SU-DHL-6 (cell line): ENCODE measurements around the gene NUSAP1.

Experiments used
- H2AFZ ChIP-seq: fragments of 200-600 bp; sonication (generic); 2 replicates; pipeline ENCODE4 v1.6.1; 2014; ENCODE audit warnings: low read depth, mild to moderate bottlenecking, moderate library complexity, mixed read lengths, antibody characterized with exemption, low read length; ENCODE audit not compliant: severe bottlenecking
- H3F3A ChIP-seq: fragments of 200-600 bp; shearing (Covaris generic); 2 replicates; pipeline ENCODE4 v1.6.0; 2016; ENCODE audit warnings: antibody characterized with exemption, mild to moderate bottlenecking; ENCODE audit not compliant: insufficient read depth
- H3K27ac ChIP-seq: fragments of 200-600 bp; sonication (generic); 2 replicates; pipeline ENCODE4 v1.5.1; 2016; ENCODE audit warnings: low read depth, mild to moderate bottlenecking, low read length, moderate library complexity, mixed read lengths
- H3K27me3 ChIP-seq: fragments of 200-600 bp; sonication (generic), shearing (Covaris generic); 2 replicates; pipeline ENCODE4 v1.6.0; 2014; ENCODE audit warnings: mild to moderate bottlenecking, low read length
- H3K36me3 ChIP-seq: fragments of 200-600 bp; sonication (generic); 2 replicates; pipeline ENCODE4 v1.6.1; 2014; ENCODE audit warnings: mild to moderate bottlenecking, low read length, mixed read lengths
- H3K4me2 ChIP-seq: fragments of 300-600, 200-600 bp; shearing (Covaris generic), sonication (generic); 2 replicates; pipeline ENCODE4 v1.6.0; 2014; ENCODE audit warnings: low read length, low read depth, mild to moderate bottlenecking; ENCODE audit not compliant: poor library complexity, severe bottlenecking
- H3K4me3 ChIP-seq: fragments of 200-600 bp; sonication (generic); 2 replicates; pipeline ENCODE4 v1.5.1; 2014; ENCODE audit warnings: antibody characterized with exemption, low read length, mild to moderate bottlenecking, mixed read lengths; ENCODE audit not compliant: insufficient read depth, poor library complexity, severe bottlenecking
- H3K79me2 ChIP-seq: fragments of 200-600 bp; sonication (generic); 2 replicates; pipeline ENCODE4 v1.6.1; 2014; ENCODE audit warnings: mild to moderate bottlenecking, low read length, moderate library complexity; ENCODE audit not compliant: insufficient read depth
- H3K9ac ChIP-seq: fragments of 200-600 bp; sonication (generic); 2 replicates; pipeline ENCODE4 v1.7.0; 2014; ENCODE audit warnings: mild to moderate bottlenecking, low read length
- H3K9me2 ChIP-seq: fragments of 200-600 bp; sonication (generic); replicated peaks from 2 replicates; pipeline ENCODE4 v1.6.1; 2014; ENCODE audit warnings: low read length; ENCODE audit not compliant: insufficient read depth
- H3K9me3 ChIP-seq: fragments of 200-600 bp; sonication (generic); 2 replicates; pipeline ENCODE4 v1.6.1; 2014; ENCODE audit warnings: low read length, mixed read lengths; ENCODE audit not compliant: insufficient read depth
- H4K20me1 ChIP-seq: fragments of 200-600 bp; sonication (generic); 2 replicates; pipeline ENCODE4 v1.6.1; 2014; ENCODE audit warnings: low read depth, mild to moderate bottlenecking, antibody characterized with exemption, low read length, moderate library complexity, mixed read lengths
- EZH2phosphoT487 ChIP-seq: fragments of 200-600 bp; sonication (generic), shearing (Covaris generic); conservative IDR thresholded peaks from 2 replicates; pipeline ENCODE4 v1.6.1; 2018; ENCODE audit warnings: mild to moderate bottlenecking, antibody characterized with exemption, low read length, moderate library complexity, mixed read lengths
- TF ChIP-seq, protein P1 (sequence below): fragments of 200-600 bp; sonication (generic); IDR thresholded peaks from one replicate; pipeline ENCODE4 v1.5.1; 2017; ENCODE audit warnings: antibody characterized with exemption, mild to moderate bottlenecking, low read length, moderate library complexity; ENCODE audit not compliant: insufficient read depth, poor library complexity, severe bottlenecking

NUSAP1 gene

DNA sequence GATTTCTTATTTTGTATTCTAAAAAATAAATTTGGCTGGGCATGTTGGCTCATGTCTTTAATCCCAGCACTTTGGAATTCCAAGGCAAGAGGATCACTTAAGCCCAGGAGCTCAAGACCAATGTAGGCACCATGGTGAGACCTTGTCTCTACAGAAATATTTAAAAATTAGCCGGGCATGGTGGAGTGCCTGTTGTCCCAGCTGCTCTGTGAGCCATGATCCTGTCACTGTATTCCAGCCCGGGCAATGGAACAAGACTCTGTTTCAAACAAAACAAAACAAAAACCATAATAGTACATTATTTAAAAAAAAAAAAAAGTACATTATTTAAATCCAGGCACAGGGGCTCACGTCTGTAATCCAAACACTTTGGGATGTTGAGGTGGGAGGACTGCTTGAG is 78.8 kb downstream of the NUSAP1 start:
- Histone ChIP-seq H3K36me3 (no peaks in the 10 kb centered on the region), H3K9ac (no peak overlapping the region), H3F3A (peaks cover 7% of the 10 kb centered on the region; the same call in 1 of the 2 replicates), H3K4me2 (no peak overlapping the region), H3K79me2 (0 out of 2 replicates have a peak, but pooled peaks cover 5% of the 10 kb centered on the region), H4K20me1 (no peaks in the 10 kb centered on the region), H3K27me3 (no peaks in the 10 kb centered on the region), H3K9me3 (no peaks in the 10 kb centered on the region), H3K4me3 (no peak overlapping the region), H3K9me2 (no peaks in the 10 kb centered on the region), H3K27ac (no peak overlapping the region), H2AFZ (no peak overlapping the region)
- TF ChIP-seq, protein P1, sequence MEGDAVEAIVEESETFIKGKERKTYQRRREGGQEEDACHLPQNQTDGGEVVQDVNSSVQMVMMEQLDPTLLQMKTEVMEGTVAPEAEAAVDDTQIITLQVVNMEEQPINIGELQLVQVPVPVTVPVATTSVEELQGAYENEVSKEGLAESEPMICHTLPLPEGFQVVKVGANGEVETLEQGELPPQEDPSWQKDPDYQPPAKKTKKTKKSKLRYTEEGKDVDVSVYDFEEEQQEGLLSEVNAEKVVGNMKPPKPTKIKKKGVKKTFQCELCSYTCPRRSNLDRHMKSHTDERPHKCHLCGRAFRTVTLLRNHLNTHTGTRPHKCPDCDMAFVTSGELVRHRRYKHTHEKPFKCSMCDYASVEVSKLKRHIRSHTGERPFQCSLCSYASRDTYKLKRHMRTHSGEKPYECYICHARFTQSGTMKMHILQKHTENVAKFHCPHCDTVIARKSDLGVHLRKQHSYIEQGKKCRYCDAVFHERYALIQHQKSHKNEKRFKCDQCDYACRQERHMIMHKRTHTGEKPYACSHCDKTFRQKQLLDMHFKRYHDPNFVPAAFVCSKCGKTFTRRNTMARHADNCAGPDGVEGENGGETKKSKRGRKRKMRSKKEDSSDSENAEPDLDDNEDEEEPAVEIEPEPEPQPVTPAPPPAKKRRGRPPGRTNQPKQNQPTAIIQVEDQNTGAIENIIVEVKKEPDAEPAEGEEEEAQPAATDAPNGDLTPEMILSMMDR: no peak
- TF ChIP-seq EZH2phosphoT487: no peak

- Histone ChIP-seq H4K20me1 (peaks cover 4% of the 10 kb centered on the region; the same call in 1 of the 2 replicates), H3K27me3 (no peaks in the 10 kb centered on the region), H3K4me2 (peak overlapping the region; percentile 65), H3K9ac (peak overlapping the region; percentile 77), H3K9me2 (no peaks in the 10 kb centered on the region), H2AFZ (peak overlapping the region; percentile 87), H3K27ac (no peak overlapping the region), H3F3A (peaks cover 3% of the 10 kb centered on the region; the same call in 1 of the 2 replicates), H3K9me3 (no peaks in the 10 kb centered on the region), H3K79me2 (peaks cover 50% of the 10 kb centered on the region), H3K36me3 (no peaks in the 10 kb centered on the region), H3K4me3 (peak overlapping the region; percentile 77)
- no peak for TF ChIP-seq EZH2phosphoT487
- TF ChIP-seq, protein P1: no peak
Measured at GRCh38 chr15:41416128-41416741, 83.6 kb downstream of the NUSAP1 start.

- peak within 1 kb of the TSS; percentile 87 for H2AFZ ChIP-seq
- H3K4me3 ChIP-seq: peak within 1 kb of the TSS; percentile 77
- peak within 1 kb of the TSS; percentile 13; the same call in 1 of the 2 replicates for H3K27ac ChIP-seq
- H3K79me2 ChIP-seq: peaks cover 56% of the 10 kb centered on the region
- H3K36me3 ChIP-seq: no peaks in the 10 kb centered on the region
- peaks cover 3% of the 10 kb centered on the region; the same call in 1 of the 2 replicates for H3F3A ChIP-seq
- H4K20me1 ChIP-seq: peaks cover 4% of the 10 kb centered on the region; the same call in 1 of the 2 replicates
- H3K9me2 ChIP-seq: no peaks in the 10 kb centered on the region
- H3K4me2 ChIP-seq: peak within 1 kb of the TSS; percentile 88
- H3K9me3 ChIP-seq: no peaks in the 10 kb centered on the region
- peak within 1 kb of the TSS; percentile 77 for H3K9ac ChIP-seq
- TF ChIP-seq, protein P1: no peak
- TF ChIP-seq EZH2phosphoT487: no peak
- H3K27me3 ChIP-seq: no peaks in the 10 kb centered on the region
Measured at GRCh38 chr15:41416742-41417417, 84.2 kb downstream of the NUSAP1 start, which contains the start of gene RTF1. RTF1 (plus strand) TSS chr15:41417095; CDS start chr15:41417116, 21 bp downstream.
